Prostate gland (tissue), 2 donors: Measurements from ENCODE around the gene ANKRD11. TPM values are rescaled to one million over a fixed set of nuclear protein-coding genes. Genes with fewer than 3 reads are reported as not detected.
A peak's percentile ranks its signal among the peaks of the same experiment; 100 is the strongest.
"Not testable (repeated sequence)": the region's sequence is repeated elsewhere in the genome, so short reads cannot be mapped to it uniquely, and the experiment has no call there.

Experiments used
- DNase-seq: peaks from one replicate; pipeline ENCODE4 v3.0.0-alpha.2; 2019; ENCODE audit warnings: low spot score
- H3K27ac ChIP-seq, 2 donors: fragments of 200-600 bp; sonication (generic); 2 replicates each; pipeline ENCODE4 v1.5.1; 2017 to 2019
- H3K27me3 ChIP-seq: fragments of 200-600 bp; sonication (generic); replicated peaks from 2 replicates; pipeline ENCODE4 v1.5.1; 2019; ENCODE audit not compliant: insufficient read depth
- H3K36me3 ChIP-seq, 2 donors: fragments of 200-600 bp; sonication (generic); 1 replicate in 1 of 2; 2 replicates in 1 of 2; pipeline versions ENCODE4 v1.5.1 to v1.8.1; 2017 to 2019
- H3K4me1 ChIP-seq: fragments of 200-600 bp; sonication (generic); replicated peaks from 2 replicates; pipeline ENCODE4 v1.5.1; 2019
- H3K4me3 ChIP-seq, 2 donors: fragments of 200-600 bp; sonication (generic); 2 replicates each; pipeline ENCODE4 v1.5.1; 2017 to 2019
- H3K9me3 ChIP-seq: fragments of 200-600 bp; sonication (generic); 2 replicates; pipeline ENCODE4 v1.5.1; 2017
- CTCF ChIP-seq, 4 experiments: fragments of 200-600 bp in 2 of 4; fragments of 450-650 bp in 2 of 4; sonication (generic) in 2 of 4; IDR thresholded peaks; 1 replicate in 3 of 4; 2 replicates in 1 of 4; pipeline ENCODE4 v1.5.1; 2016 to 2019; ENCODE audit warnings: antibody characterized with exemption in 4 of 4, mild to moderate bottlenecking in 2 of 4, moderate library complexity in 2 of 4
- POLR2A ChIP-seq: fragments of 450-650 bp; IDR thresholded peaks from one replicate; pipeline ENCODE4 v1.6.1; 2016; ENCODE audit warnings: antibody characterized with exemption, mild to moderate bottlenecking
- POLR2AphosphoS5 ChIP-seq: sonication (generic); formaldehyde crosslinking; IDR thresholded peaks from one replicate; pipeline ENCODE4 v1.6.1; 2017; ENCODE audit warnings: antibody characterized with exemption
- WGBS: methylation state at CpG from one replicate; pipeline ENCODE4 v1.1.5; 2018; 5-methylcytosine and 5-hydroxymethylcytosine counted together
- intact Hi-C: fragments of 100-400 bp; cut with DNase I; formaldehyde crosslinking; loops from one replicate; pipeline ENCODE4 v1.14.2; 2022
- total RNA-seq, 2 donors: library from RNA; depleted of rRNA; stranded (reverse); fragments of >200 nt; gene quantifications; one replicate each; pipeline ENCODE4 v1.1.0, GENCODE V29; 2016

ANKRD11 gene
- total RNA-seq, 2 donors from 2014 or later: 66.2 to 143 TPM

DNA sequence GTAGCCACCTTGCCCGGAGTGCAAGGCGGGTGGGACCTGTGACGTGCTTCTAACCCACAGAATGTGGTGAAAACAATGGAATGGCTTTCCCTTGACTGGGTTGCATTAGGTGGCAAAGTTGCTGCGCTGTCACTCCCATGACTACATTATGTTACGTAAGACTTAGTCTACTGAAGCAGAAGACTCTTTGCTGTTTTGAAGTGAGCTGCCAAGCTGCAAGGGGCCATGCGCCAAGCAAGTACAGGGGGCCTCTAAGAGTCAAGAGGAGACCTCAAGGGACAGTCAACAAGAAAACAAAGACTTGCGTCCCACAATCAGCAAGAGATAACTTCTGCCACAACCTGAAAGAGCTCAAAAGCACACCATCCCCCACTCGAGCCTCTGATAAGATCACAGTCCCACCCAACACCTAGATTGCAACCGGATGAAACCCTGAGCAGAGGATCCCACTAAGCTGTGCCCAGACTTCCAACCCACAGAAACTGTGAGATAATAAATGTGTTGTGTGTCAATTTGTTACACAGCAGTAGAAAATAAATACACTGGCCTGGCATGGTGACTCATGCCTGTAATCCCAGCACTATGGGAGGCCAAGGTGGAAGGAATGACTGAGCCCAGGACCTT, 16.5 kb downstream of the ANKRD11 start:
- Histone ChIP-seq H3K27ac (no peak overlapping the region), H3K4me3 (no peak overlapping the region), H3K27me3 (no peaks in the 10 kb centered on the region), H3K36me3 (no peaks in the 10 kb centered on the region), H3K4me1 (peaks cover 16% of the 10 kb centered on the region), H3K9me3 (no peaks in the 10 kb centered on the region)
- WGBS: 83% methylated on average over 9 of the region's 9 CpGs
- intact Hi-C loops: no loop called here
- no peak for TF ChIP-seq POLR2A
- TF ChIP-seq CTCF (IDR thresholded peaks at IDR 0.05): no peak
- TF ChIP-seq POLR2AphosphoS5: no peak
- no peak for DNase-seq

DNA sequence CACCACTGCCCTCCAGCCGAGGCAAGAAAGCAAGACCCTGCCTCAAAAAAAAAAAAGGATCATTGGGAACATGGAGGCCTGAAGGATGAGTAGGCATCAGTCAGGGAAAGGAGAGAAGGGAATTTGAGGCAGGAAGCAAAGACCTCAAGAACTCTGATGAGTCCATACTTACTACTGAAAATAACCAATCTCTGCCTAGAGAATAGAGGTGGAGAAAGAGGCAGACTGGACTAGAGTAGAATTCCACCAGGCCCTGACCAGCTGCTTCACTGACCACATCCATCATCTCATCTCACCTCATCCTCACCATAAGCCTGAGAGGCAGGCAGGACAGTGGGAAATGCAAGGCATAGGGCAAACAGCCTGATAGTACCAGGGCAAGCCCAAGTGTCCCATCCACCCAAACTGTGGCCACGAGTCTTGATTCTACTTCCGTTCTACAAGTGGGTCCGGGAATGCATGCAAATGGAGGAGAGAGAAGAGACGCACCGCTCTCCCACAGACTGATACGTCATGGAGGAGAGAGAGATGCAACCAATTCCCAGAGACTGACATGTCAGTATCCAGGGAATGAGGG, 17.1 kb downstream of the ANKRD11 start:
- Histone ChIP-seq H3K4me3 (no peak overlapping the region), H3K9me3 (no peaks in the 10 kb centered on the region), H3K36me3 (no peaks in the 10 kb centered on the region), H3K27ac (no peak overlapping the region), H3K27me3 (no peaks in the 10 kb centered on the region), H3K4me1 (peaks cover 16% of the 10 kb centered on the region)
- 97% methylated on average over 7 of the region's 7 CpGs for WGBS
- no peak for TF ChIP-seq POLR2AphosphoS5
- TF ChIP-seq CTCF (IDR thresholded peaks at IDR 0.05): no peak
- TF ChIP-seq POLR2A: no peak
- DNase-seq: no peak
- intact Hi-C loops: no loop called here

DNA sequence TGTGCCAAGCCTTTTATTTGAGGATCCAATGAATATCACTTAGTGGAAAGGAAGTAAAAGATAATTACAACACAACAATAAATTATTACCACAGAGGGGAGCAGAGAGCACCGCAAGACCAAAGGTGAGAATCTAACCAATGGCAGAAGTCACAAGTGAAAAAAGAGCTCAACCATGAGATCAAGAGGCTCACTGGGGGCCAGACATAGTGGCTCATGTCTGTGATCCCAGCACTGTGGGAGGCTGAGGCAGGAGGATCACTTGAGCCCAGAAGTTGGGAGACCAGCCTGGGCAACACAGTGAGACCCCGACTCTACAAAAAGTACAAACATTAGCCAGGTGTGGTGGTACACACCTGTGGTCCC, 17.7 kb downstream of the ANKRD11 start:
- no peak for TF ChIP-seq POLR2A
- TF ChIP-seq CTCF (IDR thresholded peaks at IDR 0.05): no peak
- no peak for TF ChIP-seq POLR2AphosphoS5
- Histone ChIP-seq H3K9me3 (no peaks in the 10 kb centered on the region), H3K36me3 (no peaks in the 10 kb centered on the region), H3K27ac (no peak overlapping the region), H3K27me3 (no peaks in the 10 kb centered on the region), H3K4me1 (peaks cover 16% of the 10 kb centered on the region), H3K4me3 (no peak overlapping the region)
- WGBS: 58% methylated on average over 2 of the region's 2 CpGs
- intact Hi-C loops: no loop called here
- no peak for DNase-seq

- Histone ChIP-seq H3K4me1 (peaks cover 14% of the 10 kb centered on the region), H3K27ac (no peak overlapping the region), H3K27me3 (no peaks in the 10 kb centered on the region), H3K4me3 (no peak overlapping the region), H3K9me3 (no peaks in the 10 kb centered on the region), H3K36me3 (no peaks in the 10 kb centered on the region)
- intact Hi-C loops: no loop called here
- 90% methylated on average over 7 of the region's 7 CpGs for WGBS
- TF ChIP-seq CTCF (IDR thresholded peaks at IDR 0.05) (no peak), POLR2A (no peak), POLR2AphosphoS5 (no peak)
- DNase-seq: no peak
These were observed 23.0 kb downstream of the ANKRD11 start for GRCh38 chr16:89467382-89467781.

DNA sequence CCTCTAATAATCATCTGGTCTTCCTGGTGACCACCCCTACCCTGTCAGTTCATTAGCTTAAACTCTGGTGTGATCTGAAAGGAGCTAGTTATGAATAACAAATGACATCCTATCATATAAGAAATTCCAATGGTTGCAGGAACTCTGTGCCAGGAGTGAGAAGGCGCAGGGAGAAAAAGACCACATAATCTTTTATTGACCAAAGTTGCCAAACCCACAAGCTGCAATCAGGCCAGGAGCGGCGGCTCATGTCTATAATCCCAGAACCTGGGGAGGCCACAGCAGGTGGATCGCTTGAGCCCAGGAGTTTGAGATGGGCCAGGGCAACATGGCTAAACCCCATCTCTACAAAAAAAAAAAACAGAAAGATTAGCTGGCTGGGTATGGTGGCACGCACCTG, 23.4 kb downstream of the ANKRD11 start:
- H3K4me1 ChIP-seq: peaks cover 11% of the 10 kb centered on the region
- H3K4me3 ChIP-seq: no peak overlapping the region
- no peaks in the 10 kb centered on the region for H3K27me3 ChIP-seq
- H3K27ac ChIP-seq: no peak overlapping the region
- TF ChIP-seq CTCF (IDR thresholded peaks at IDR 0.05) (no peak), POLR2AphosphoS5 (peak; percentile 16)
- intact Hi-C loops: no loop called here
- H3K9me3 ChIP-seq: no peaks in the 10 kb centered on the region
- 63% methylated on average over 5 of the region's 5 CpGs for WGBS
- no peaks in the 10 kb centered on the region for H3K36me3 ChIP-seq
- DNase-seq: no peak

- H3K9me3 ChIP-seq, DNase-seq, H3K27me3 ChIP-seq, intact Hi-C loops, H3K36me3 ChIP-seq, H3K27ac ChIP-seq, H3K4me1 ChIP-seq, H3K4me3 ChIP-seq: not testable (repeated sequence)
- whole genome bisulfite sequencing: 71% methylated on average over 5 of the region's 5 CpGs
These were observed 27.0 kb downstream of the ANKRD11 start for GRCh38 chr16:89463312-89463711.

DNA sequence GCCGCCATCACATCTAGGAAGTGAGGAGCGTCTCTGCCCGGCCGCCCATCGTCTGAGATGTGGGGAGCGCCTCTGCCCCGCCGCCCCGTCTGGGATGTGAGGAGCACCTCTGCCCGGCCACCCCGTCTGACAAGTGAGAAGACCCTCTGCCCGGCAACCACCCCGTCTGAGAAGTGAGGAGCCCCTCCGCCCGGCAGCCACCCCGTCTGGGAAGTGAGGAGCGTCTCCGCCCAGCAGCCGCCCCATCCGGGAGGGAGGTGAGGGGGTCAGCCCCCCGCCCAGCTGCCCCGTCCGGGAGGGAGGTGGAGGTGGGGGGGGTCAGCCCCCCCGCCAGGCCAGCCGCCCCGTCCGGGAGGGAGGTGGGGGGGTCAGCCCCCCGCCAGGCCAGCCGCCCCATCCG, 27.7 kb downstream of the ANKRD11 start:
- H3K36me3 ChIP-seq, H3K4me3 ChIP-seq, intact Hi-C loops, H3K9me3 ChIP-seq, DNase-seq, H3K27me3 ChIP-seq, H3K4me1 ChIP-seq, H3K27ac ChIP-seq: not testable (repeated sequence)
- WGBS: 98% methylated on average over 15 of the region's 30 CpGs
